ENCODE measurements around the gene FOXN4.

DNA sequence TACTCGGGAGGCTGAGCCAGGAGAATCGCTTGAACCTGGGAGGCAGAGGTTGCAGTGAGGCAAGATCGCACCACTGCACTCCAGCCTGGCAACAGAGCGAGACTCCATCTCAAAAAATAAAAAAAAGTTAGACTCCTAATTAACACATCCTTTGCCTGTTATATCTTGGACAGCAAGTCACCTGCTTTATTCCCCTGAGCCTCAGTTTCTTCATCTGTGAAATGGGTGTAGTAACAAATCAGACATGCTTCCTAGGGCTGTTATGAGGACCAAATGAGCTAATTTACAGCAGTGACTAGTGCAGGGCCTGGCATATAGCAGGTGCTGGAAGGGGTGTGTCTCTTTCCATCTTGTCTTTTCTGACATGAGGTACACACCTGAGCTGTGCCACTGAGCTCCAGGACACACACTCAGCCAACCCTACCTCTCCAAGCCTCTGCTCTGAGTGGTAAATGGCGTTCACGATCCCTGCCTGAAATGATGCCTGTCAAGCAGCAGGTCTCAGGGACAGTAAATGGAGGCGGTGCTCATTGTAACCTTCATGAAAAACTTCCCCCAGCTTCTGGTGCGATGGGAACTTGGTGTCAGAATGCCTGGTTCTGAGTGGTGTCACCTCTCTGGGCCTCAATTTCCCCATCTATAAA lies 31.7 kb downstream of the FOXN4 start:
- TF ChIP-seq POLR2AphosphoS5 (IDR thresholded peaks at IDR 0.05) (no peak), POLR2A (IDR thresholded peaks at IDR 0.05; ENCODE audit: low read depth) (no peak), EP300 (IDR thresholded peaks at IDR 0.05) (no peak), CTCF (IDR thresholded peaks at IDR 0.05) (no peak)

Measured in esophagus muscularis mucosa (tissue), 4 donors.